HCT116 (cell line): ENCODE measurements around the gene HECW1. TPM values are rescaled to one million over a fixed set of nuclear protein-coding genes. Genes with fewer than 3 reads are reported as not detected.

Experiments used
- ATAC-seq: fragments of 200-7000 bp; cut with Tn5 transposase; 2 replicates; pipeline ENCODE4 v1.9.1; 2020; ENCODE audit warnings: mild to moderate bottlenecking, moderate library complexity
- BruUV-seq: library from RNA; stranded (reverse); fragments of 400-500 nt; replicated peaks from 2 replicates; lab custom pipeline; 2021; lab: Mats Ljungman, UMichigan
- CTCF ChIA-PET: fragments of 300-600 bp; sonication (Branson Sonifier 250); formaldehyde crosslinking; loops from one replicate; lab custom pipeline; 2021; ENCODE audit warnings: antibody characterized with exemption; lab: Charles Lee
- POLR2A ChIA-PET: fragments of 300-600, 350-600 bp; sonication (Branson Sonifier 250); formaldehyde crosslinking; loops from one replicate; lab custom pipeline; 2021; ENCODE audit warnings: antibody characterized with exemption; lab: Charles Lee
- RAD21 ChIA-PET, 2 experiments: fragments of 300-600 bp; sonication (Branson Sonifier 250); formaldehyde crosslinking; loops; one replicate each; lab custom pipeline; 2023; ENCODE audit warnings: low total read pairs in 2 of 2; ENCODE audit not compliant: uncharacterized antibody in 2 of 2, unreplicated experiment in 2 of 2, low non-redundant PET in 1 of 2; lab: Charles Lee
- DNase-seq: peaks from one replicate; pipeline ENCODE4 v3.0.0-alpha.2; 2010; ENCODE audit warnings: low read depth, low spot score
- H2AFZ ChIP-seq: fragments of 200-600 bp; shearing (Covaris generic), sonication (generic); 2 replicates; pipeline ENCODE4 v1.6.1; 2017; ENCODE audit warnings: low read depth, mixed run types, mixed read lengths, antibody characterized with exemption, low read length; ENCODE audit not compliant: poor library complexity, severe bottlenecking
- H3K27ac ChIP-seq: 2 replicates; pipeline ENCODE4 v1.5.1; 2012; ENCODE audit warnings: low read depth, low read length
- H3K27me3 ChIP-seq: fragments of 200-600 bp; sonication (generic); 2 replicates; pipeline ENCODE4 v1.6.1; 2016; ENCODE audit warnings: mixed run types, low read length, mixed read lengths; ENCODE audit not compliant: insufficient read depth
- H3K36me3 ChIP-seq, 2 experiments: fragments of 200-500 bp in 1 of 2; fragments of 200-600 bp in 1 of 2; sonication (Bioruptor generic) in 1 of 2; sonication (generic) in 1 of 2; 2 replicates each; pipeline versions ENCODE4 v1.5.1 to v1.6.1; 2014 to 2016; ENCODE audit warnings: low read length in 2 of 2, inconsistent platforms in 1 of 2, mixed read lengths in 1 of 2, mixed run types in 1 of 2; ENCODE audit not compliant: insufficient read depth in 2 of 2, control insufficient read depth in 1 of 2
- H3K4me1 ChIP-seq, 2 experiments: fragments of 200-600 bp in 1 of 2; sonication (generic) in 1 of 2; 2 replicates each; pipeline versions ENCODE4 v1.5.1 to v1.6.1; 2012 to 2017; ENCODE audit warnings: low read length in 2 of 2, inconsistent platforms in 1 of 2, mild to moderate bottlenecking in 1 of 2, mixed read lengths in 1 of 2, mixed run types in 1 of 2, moderate library complexity in 1 of 2; ENCODE audit not compliant: insufficient read depth in 2 of 2, control insufficient read depth in 1 of 2
- H3K4me2 ChIP-seq: fragments of 200-600 bp; sonication (generic); 2 replicates; pipeline ENCODE4 v1.6.1; 2017; ENCODE audit warnings: mixed run types, low read length, mixed read lengths
- H3K4me3 ChIP-seq, 2 experiments: fragments of 200-600 bp in 1 of 2; sonication (generic) in 1 of 2; replicated peaks in 1 of 2; 2 replicates each; pipeline ENCODE4 v1.5.1; 2011 to 2016; ENCODE audit warnings: low read length in 2 of 2, control low read depth in 1 of 2, low read depth in 1 of 2, mild to moderate bottlenecking in 1 of 2, mixed read lengths in 1 of 2, mixed run types in 1 of 2
- H3K79me2 ChIP-seq: fragments of 200-600 bp; sonication (generic); 2 replicates; pipeline ENCODE4 v1.6.1; 2017; ENCODE audit warnings: mild to moderate bottlenecking, mixed run types, low read length, moderate library complexity, mixed read lengths; ENCODE audit not compliant: insufficient read depth
- H3K9ac ChIP-seq: fragments of 200-600 bp; sonication (generic); 2 replicates; pipeline ENCODE4 v1.6.1; 2016; ENCODE audit warnings: low read length, mixed read lengths
- H3K9me2 ChIP-seq: fragments of 200-600 bp; sonication (generic), shearing (Covaris generic); 2 replicates; pipeline ENCODE4 v1.6.1; 2017; ENCODE audit warnings: mixed run types, mild to moderate bottlenecking, moderate library complexity; ENCODE audit not compliant: insufficient read depth
- H3K9me3 ChIP-seq, 2 experiments: fragments of 200-500 bp in 1 of 2; fragments of 200-600 bp in 1 of 2; sonication (Bioruptor generic) in 1 of 2; sonication (generic) in 1 of 2; 2 replicates each; pipeline ENCODE4 v1.6.1; 2014 to 2017; ENCODE audit warnings: low read length in 2 of 2, mixed read lengths in 2 of 2, inconsistent platforms in 1 of 2, low read depth in 1 of 2, mild to moderate bottlenecking in 1 of 2, mixed run types in 1 of 2, moderate library complexity in 1 of 2; ENCODE audit not compliant: control insufficient read depth in 1 of 2, insufficient read depth in 1 of 2
- H4K20me1 ChIP-seq: fragments of 200-600 bp; sonication (generic), shearing (Covaris generic); 2 replicates; pipeline ENCODE4 v1.6.1; 2017; ENCODE audit warnings: mixed run types, mild to moderate bottlenecking, moderate library complexity; ENCODE audit not compliant: insufficient read depth
- CEBPB ChIP-seq: IDR thresholded peaks from 2 replicates; pipeline ENCODE4 v1.6.1; 2012; ENCODE audit warnings: low read depth
- EGR1 ChIP-seq: IDR thresholded peaks from 2 replicates; pipeline ENCODE4 v1.6.1; 2012; ENCODE audit warnings: low read depth
- EZH2 ChIP-seq: fragments of 200-600 bp; sonication (generic); IDR thresholded peaks from 2 replicates; pipeline ENCODE4 v1.6.1; 2017; ENCODE audit warnings: antibody characterized with exemption, mixed run types
- JUND ChIP-seq: IDR thresholded peaks from 2 replicates; pipeline ENCODE4 v1.6.1; 2012
- POLR2A ChIP-seq: IDR thresholded peaks from 2 replicates; pipeline ENCODE4 v1.7.0; 2011; ENCODE audit warnings: borderline replicate concordance; ENCODE audit not compliant: insufficient read depth, insufficient read length; ENCODE audit errors: extremely low read depth
- RAD21 ChIP-seq: IDR thresholded peaks from 2 replicates; pipeline ENCODE4 v1.6.1; 2012; ENCODE audit warnings: low read depth, mild to moderate bottlenecking
- SP1 ChIP-seq: IDR thresholded peaks from 2 replicates; pipeline ENCODE4 v1.6.1; 2012; ENCODE audit warnings: low read depth
- SRF ChIP-seq: IDR thresholded peaks from 2 replicates; pipeline ENCODE4 v1.6.1; 2012; ENCODE audit warnings: low read depth
- TCF7L2 ChIP-seq: IDR thresholded peaks from 2 replicates; pipeline ENCODE4 v1.7.0; 2011; ENCODE audit warnings: borderline replicate concordance, inconsistent platforms; ENCODE audit not compliant: insufficient read depth, insufficient read length; ENCODE audit errors: extremely low read depth
- YY1 ChIP-seq: IDR thresholded peaks from 2 replicates; pipeline ENCODE4 v1.6.1; 2011; ENCODE audit warnings: low read length, low read depth, moderate library complexity, mild to moderate bottlenecking; ENCODE audit not compliant: insufficient replicate concordance; ENCODE audit errors: extremely low read depth
- ZNF274 ChIP-seq: fragments of 200-500 bp; sonication (Bioruptor generic); IDR thresholded peaks from 2 replicates; pipeline ENCODE4 v1.6.1; 2014; ENCODE audit warnings: mild to moderate bottlenecking, low read depth, low read length, inconsistent platforms
- intact Hi-C: fragments of 100-400 bp; cut with micrococcal nuclease; formaldehyde crosslinking; loops from 2 replicates; pipeline ENCODE4 v1.10.0; 2022
- total RNA-seq: library from RNA; stranded (reverse); gene quantifications from one replicate; pipeline ENCODE4 v1.2.1, GENCODE V29; 2021; ENCODE audit not compliant: unreplicated experiment
- TF ChIP-seq, protein P1 (sequence below), 3 experiments: fragments of 200-600 bp in 1 of 3; sonication (generic) in 1 of 3; IDR thresholded peaks in 2 of 3; conservative IDR thresholded peaks in 1 of 3; 2 replicates each; pipeline ENCODE4 v1.5.1; 2012 to 2017; ENCODE audit warnings: low read depth in 2 of 3, low read length in 2 of 3, antibody characterized with exemption in 1 of 3, borderline replicate concordance in 1 of 3, control low read depth in 1 of 3, mild to moderate bottlenecking in 1 of 3, mixed read lengths in 1 of 3, mixed run types in 1 of 3, moderate library complexity in 1 of 3; ENCODE audit not compliant: insufficient read depth in 1 of 3
- TF ChIP-seq, protein P2 (sequence below): IDR thresholded peaks from 2 replicates; pipeline ENCODE4 v1.6.1; 2012
- TF ChIP-seq, protein P3 (sequence below): IDR thresholded peaks from 2 replicates; pipeline ENCODE4 v1.6.1; 2012; ENCODE audit warnings: low read depth

HECW1 gene
- total RNA-seq, 1 experiment from 2014 or later, result 5.6 TPM

DNA sequence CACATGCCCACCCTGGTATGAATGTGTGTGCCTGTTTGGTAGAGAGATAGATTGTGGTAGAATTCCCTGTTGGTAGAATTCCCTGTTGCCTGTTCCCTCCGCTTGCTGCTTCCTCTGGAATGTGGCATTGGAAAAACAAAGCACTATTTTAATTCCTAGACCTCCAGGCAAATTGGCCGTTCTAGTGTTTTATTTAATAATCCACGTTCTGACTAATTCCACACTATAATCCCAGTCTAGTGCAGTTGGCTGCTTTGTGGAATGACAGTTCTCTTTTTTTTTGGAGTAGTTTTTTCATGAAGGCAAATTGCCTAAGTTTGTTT lies 2.0 kb downstream of the HECW1 start:
- RAD21 ChIA-PET, result no interaction called here
- no peaks in the 10 kb centered on the region for H3K9me2 ChIP-seq
- H3K27me3 ChIP-seq, result no peaks in the 10 kb centered on the region
- ATAC-seq (no peak), DNase-seq (no peak)
- no peak overlapping the region for H3K9ac ChIP-seq
- no TSS peak for BruUV-seq
- H3K4me1 ChIP-seq, result no peaks in the 10 kb centered on the region
- CTCF ChIA-PET, result no interaction called here
- H3K27ac ChIP-seq, result no peak overlapping the region
- H4K20me1 ChIP-seq, result no peaks in the 10 kb centered on the region
- H2AFZ ChIP-seq, result no peak overlapping the region
- no peaks in the 10 kb centered on the region for H3K9me3 ChIP-seq
- no peak for TF ChIP-seq TCF7L2
- no peak for TF ChIP-seq EZH2
- POLR2A ChIA-PET, result interaction anchor here (0.9 kb wide), 1 partner anchor 37 kb away, joined by 3 read pairs; no protein-coding TSS in a partner anchor
- H3K4me2 ChIP-seq, result no peak overlapping the region
- H3K4me3 ChIP-seq, result no peak overlapping the region
- intact Hi-C loops, result no loop called here
- no peaks in the 10 kb centered on the region for H3K36me3 ChIP-seq
- H3K79me2 ChIP-seq, result no peaks in the 10 kb centered on the region

DNA sequence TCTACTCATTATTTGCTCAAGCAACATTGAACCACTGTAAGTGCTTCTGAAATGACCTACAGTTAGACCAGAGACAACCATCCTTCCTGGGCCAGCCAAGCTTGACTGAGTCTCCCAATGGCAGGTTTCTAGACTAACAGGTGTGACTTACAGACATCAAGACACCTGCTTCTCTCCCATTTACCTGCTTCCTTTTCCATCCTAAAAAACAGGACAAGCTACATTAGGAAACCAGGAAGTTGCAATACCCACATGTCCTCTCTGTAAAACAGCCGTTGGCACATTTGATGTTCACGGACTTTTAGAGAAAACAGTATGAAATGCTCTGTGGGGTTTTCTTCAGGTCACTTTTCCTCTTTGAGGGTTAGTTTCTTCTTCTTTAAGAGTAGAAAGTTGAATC lies 4.0 kb downstream of the HECW1 start:
- Histone ChIP-seq H3K79me2 (no peaks in the 10 kb centered on the region), H3K4me1 (no peaks in the 10 kb centered on the region), H3K36me3 (no peaks in the 10 kb centered on the region), H3K4me2 (no peak overlapping the region), H3K9ac (no peak overlapping the region), H3K4me3 (no peak overlapping the region), H3K27me3 (no peaks in the 10 kb centered on the region), H3K9me3 (no peaks in the 10 kb centered on the region), H3K9me2 (no peaks in the 10 kb centered on the region), H4K20me1 (no peaks in the 10 kb centered on the region), H2AFZ (no peak overlapping the region), H3K27ac (no peak overlapping the region)
- RAD21 ChIA-PET, result no interaction called here
- ATAC-seq (no peak), DNase-seq (no peak)
- POLR2A ChIA-PET, result no interaction called here
- intact Hi-C loops, result no loop called here
- no TSS peak for BruUV-seq
- CTCF ChIA-PET, result interaction anchor here (1.2 kb wide), 1 partner anchor 8 kb away, joined by 6 read pairs; no protein-coding TSS in a partner anchor
- TF ChIP-seq, protein P1, sequence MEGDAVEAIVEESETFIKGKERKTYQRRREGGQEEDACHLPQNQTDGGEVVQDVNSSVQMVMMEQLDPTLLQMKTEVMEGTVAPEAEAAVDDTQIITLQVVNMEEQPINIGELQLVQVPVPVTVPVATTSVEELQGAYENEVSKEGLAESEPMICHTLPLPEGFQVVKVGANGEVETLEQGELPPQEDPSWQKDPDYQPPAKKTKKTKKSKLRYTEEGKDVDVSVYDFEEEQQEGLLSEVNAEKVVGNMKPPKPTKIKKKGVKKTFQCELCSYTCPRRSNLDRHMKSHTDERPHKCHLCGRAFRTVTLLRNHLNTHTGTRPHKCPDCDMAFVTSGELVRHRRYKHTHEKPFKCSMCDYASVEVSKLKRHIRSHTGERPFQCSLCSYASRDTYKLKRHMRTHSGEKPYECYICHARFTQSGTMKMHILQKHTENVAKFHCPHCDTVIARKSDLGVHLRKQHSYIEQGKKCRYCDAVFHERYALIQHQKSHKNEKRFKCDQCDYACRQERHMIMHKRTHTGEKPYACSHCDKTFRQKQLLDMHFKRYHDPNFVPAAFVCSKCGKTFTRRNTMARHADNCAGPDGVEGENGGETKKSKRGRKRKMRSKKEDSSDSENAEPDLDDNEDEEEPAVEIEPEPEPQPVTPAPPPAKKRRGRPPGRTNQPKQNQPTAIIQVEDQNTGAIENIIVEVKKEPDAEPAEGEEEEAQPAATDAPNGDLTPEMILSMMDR (IDR thresholded peaks at IDR 0.05 in 2 of 3, conservative IDR thresholded peaks at IDR 0.05 in 1 of 3; ENCODE audit: borderline replicate concordance in 1 of 3, insufficient read depth in 1 of 3, low read depth in 2 of 3, low read length in 2 of 3), result no peak
- TF ChIP-seq SRF, result no peak
- no peak for TF ChIP-seq YY1
- TF ChIP-seq, protein P2, sequence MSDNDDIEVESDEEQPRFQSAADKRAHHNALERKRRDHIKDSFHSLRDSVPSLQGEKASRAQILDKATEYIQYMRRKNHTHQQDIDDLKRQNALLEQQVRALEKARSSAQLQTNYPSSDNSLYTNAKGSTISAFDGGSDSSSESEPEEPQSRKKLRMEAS, result no peak
- TF ChIP-seq POLR2A, result no peak
- no peak for TF ChIP-seq SP1
- no peak for TF ChIP-seq EGR1
- no peak for TF ChIP-seq EZH2
- no peak for TF ChIP-seq RAD21
- TF ChIP-seq TCF7L2, result no peak
- TF ChIP-seq JUND, result no peak
- TF ChIP-seq, protein P3, sequence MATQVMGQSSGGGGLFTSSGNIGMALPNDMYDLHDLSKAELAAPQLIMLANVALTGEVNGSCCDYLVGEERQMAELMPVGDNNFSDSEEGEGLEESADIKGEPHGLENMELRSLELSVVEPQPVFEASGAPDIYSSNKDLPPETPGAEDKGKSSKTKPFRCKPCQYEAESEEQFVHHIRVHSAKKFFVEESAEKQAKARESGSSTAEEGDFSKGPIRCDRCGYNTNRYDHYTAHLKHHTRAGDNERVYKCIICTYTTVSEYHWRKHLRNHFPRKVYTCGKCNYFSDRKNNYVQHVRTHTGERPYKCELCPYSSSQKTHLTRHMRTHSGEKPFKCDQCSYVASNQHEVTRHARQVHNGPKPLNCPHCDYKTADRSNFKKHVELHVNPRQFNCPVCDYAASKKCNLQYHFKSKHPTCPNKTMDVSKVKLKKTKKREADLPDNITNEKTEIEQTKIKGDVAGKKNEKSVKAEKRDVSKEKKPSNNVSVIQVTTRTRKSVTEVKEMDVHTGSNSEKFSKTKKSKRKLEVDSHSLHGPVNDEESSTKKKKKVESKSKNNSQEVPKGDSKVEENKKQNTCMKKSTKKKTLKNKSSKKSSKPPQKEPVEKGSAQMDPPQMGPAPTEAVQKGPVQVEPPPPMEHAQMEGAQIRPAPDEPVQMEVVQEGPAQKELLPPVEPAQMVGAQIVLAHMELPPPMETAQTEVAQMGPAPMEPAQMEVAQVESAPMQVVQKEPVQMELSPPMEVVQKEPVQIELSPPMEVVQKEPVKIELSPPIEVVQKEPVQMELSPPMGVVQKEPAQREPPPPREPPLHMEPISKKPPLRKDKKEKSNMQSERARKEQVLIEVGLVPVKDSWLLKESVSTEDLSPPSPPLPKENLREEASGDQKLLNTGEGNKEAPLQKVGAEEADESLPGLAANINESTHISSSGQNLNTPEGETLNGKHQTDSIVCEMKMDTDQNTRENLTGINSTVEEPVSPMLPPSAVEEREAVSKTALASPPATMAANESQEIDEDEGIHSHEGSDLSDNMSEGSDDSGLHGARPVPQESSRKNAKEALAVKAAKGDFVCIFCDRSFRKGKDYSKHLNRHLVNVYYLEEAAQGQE, result no peak
- no peak for TF ChIP-seq ZNF274
- no peak for TF ChIP-seq CEBPB
